ENCODE data around the gene RAD50.
"Not testable (repeated sequence)": the region's sequence is repeated elsewhere in the genome, so short reads cannot be mapped to it uniquely, and the experiment has no call there.

RAD50 gene

GRCh38 chr5:132687995-132688394, 131.2 kb downstream of the RAD50 start:
- no peak for DNase-seq (ENCODE audit: low read depth in 2 of 2)
- TF ChIP-seq CTCF (IDR thresholded peaks at IDR 0.05; ENCODE audit: low read depth, low read length) = no peak
- H3K4me3 ChIP-seq (replicated peaks in 1 of 2; ENCODE audit: low read depth in 2 of 2, low read length in 2 of 2) = no peak overlapping the region

- no peak overlapping the region for H3K4me3 ChIP-seq (replicated peaks in 1 of 2; ENCODE audit: low read depth in 2 of 2, low read length in 2 of 2)
- TF ChIP-seq CTCF (IDR thresholded peaks at IDR 0.05; ENCODE audit: low read depth, low read length) = no peak
- DNase-seq (ENCODE audit: low read depth in 2 of 2) = peak; percentile 38 to 55
Observed at GRCh38 chr5:132688536-132689339, 132.0 kb downstream of the RAD50 start.

- H3K4me3 ChIP-seq (replicated peaks in 1 of 2; ENCODE audit: low read depth in 2 of 2, low read length in 2 of 2) = no peak overlapping the region
- TF ChIP-seq CTCF (IDR thresholded peaks at IDR 0.05; ENCODE audit: low read depth, low read length) = no peak
- no peak for DNase-seq (ENCODE audit: low read depth in 2 of 2)
Observed at GRCh38 chr5:132689513-132689912, 132.7 kb downstream of the RAD50 start.

- no peak for DNase-seq (ENCODE audit: low read depth in 2 of 2)
- no peak overlapping the region for H3K4me3 ChIP-seq (replicated peaks in 1 of 2; ENCODE audit: low read depth in 2 of 2, low read length in 2 of 2)
- no peak for TF ChIP-seq CTCF (IDR thresholded peaks at IDR 0.05; ENCODE audit: low read depth, low read length)
Observed at GRCh38 chr5:132690156-132690555, 133.4 kb downstream of the RAD50 start.

GRCh38 chr5:132691755-132692631, 135.2 kb downstream of the RAD50 start:
- DNase-seq (ENCODE audit: low read depth in 2 of 2); H3K4me3 ChIP-seq (replicated peaks in 1 of 2; ENCODE audit: low read depth in 2 of 2, low read length in 2 of 2): not testable (repeated sequence)

- DNase-seq (ENCODE audit: low read depth in 2 of 2) = no peak
- H3K4me3 ChIP-seq (replicated peaks in 1 of 2; ENCODE audit: low read depth in 2 of 2, low read length in 2 of 2) = no peak overlapping the region
- no peak for TF ChIP-seq CTCF (IDR thresholded peaks at IDR 0.05; ENCODE audit: low read depth, low read length)
Observed at GRCh38 chr5:132692632-132692967, 135.8 kb downstream of the RAD50 start.

Measured in cardiac fibroblast (primary cell).